ENCODE data around the gene TAF8.
A peak's percentile ranks its signal among the peaks of the same experiment; 100 is the strongest.
"Not testable (repeated sequence)": the region's sequence is repeated elsewhere in the genome, so short reads cannot be mapped to it uniquely, and the experiment has no call there.

The TAF8 gene

DNA sequence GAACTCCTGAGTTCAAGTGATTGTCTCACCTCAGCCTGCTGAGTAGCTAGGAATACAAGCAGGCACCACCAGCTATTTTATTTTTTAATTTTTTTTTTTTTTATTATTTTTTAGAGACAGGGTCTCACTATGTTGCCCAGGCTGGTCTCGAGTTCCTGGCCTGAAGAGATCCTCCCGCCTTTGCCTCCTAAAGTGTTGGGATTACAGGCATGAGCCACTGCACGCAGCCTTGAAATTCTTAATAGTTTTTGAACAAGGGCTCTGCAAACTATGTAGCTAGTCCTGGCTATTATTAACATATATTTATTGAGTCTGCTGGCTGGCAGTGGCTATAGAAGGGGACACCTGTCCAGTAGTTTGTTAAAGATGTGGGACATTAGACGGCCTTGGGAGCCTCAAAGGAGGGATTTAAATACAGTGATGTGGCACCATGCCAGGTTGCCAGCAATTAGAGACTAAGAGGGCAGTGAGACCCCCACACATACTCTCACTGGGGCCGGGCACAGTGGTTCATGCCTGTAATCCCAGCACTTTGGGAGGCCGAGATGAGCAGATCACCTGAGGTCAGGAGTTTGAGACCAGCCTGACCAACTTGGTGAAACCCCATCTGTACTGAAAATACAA is 21.1 kb upstream of the TAF8 start:
- no peak for DNase-seq (ENCODE audit: low spot score)

DNA sequence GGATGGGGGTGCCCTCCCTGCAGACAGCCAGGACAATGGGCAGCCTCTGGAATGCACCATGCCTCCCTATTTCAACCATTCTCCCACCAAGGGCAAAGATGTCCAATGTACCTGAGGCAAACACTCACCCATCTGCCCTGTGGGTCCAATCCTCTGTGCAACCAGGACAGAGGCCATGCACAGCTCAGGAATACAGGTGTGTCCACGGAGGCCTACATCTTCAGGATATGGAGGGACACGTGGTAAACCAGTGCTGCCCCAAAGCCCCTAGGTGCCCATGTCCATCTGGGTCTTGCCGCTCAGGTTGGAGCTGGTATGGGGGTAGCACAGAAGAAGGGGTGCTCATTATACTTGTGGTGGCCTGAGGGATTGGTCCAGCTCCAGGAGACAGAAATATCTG is 20.4 kb upstream of the TAF8 start:
- DNase-seq (ENCODE audit: low spot score) = no peak

DNA sequence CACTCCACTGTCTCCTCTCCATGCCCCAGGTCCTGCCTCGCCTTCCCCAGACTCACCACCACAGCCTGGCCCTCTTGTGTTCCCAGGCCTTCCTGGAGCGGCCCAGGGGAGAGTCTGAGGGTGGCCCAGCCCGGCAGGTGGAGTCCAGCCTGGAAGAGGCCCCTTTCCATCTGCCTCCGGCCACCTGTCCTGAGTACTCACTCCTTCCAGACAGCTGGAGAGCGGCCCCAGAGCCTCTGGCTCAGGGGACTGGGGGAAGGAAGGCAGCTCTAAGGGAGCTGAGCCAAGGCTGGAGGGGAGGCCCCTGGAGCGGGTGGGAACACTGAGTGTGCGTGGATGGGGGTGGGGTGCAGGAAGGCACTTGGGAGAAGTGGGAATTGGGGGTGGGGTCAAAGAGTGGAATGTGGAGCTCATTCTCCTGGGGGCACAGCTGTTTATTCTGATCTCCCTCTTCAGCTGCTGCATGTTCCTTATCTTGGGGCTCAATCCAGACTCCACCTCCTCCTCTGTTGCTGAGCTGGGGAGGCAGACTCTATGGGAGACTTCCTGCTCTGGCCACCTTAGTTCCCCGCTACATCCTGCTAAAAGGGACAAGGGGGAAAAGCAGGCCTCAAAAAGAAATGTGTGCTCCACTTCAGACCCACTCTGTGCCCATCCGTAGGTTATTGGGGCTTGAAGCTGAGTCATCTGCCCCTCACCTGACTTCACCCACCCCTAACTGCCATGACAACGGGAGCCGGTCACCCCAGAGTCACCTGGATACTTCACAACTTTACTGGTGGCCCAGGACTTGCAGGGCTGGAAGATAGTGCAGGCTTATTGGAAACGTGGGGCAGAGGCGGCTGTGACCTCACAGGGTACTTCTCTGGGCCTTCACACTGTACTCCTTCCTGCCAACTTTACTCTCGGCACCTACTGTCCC is 19.5 kb upstream of the TAF8 start:
- peak; percentile 85 for DNase-seq (ENCODE audit: low spot score)

DNA sequence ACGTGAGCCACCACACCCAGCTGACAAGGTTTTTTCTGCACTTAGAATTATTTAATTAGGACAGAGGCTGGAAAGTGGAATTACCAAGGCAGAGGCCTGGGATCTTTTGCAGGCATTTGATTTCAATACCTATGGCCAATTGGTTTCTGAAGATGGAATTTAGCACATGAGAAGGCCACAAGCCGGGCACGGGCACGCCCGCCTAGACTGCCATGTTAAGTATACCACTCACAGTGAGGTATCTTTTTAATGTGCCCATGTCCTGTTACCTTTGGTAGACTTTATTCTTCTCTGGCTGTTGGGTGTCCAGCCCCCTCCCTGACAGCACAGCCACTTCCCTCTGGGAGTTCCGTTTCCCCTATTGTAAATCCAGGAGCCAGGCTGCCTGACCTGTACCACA is 18.0 kb upstream of the TAF8 start:
- DNase-seq (ENCODE audit: low spot score) = no peak

DNA sequence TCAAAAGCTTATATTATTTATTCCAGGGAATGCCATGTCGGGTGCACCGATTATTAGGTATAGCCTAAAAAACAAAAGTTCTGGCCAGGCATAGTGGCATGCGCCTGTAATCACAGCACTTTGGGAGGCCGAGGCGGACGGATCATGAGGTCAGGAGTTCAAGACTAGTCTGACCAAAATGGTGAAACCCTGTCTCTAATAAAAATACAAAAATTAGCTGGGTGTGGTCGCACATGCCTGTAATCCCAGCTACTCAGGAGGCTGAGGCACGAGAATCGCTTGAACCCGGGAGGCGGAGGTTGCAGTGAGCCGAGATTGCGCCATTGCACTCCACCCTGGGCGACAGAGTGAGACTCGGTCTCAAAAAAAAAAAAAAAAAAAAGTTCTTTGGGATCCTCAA is 12.7 kb upstream of the TAF8 start:
- DNase-seq (ENCODE audit: low spot score) = not testable (repeated sequence)

- no peak for DNase-seq (ENCODE audit: low spot score)
Measured at GRCh38 chr6:42038163-42038562, 12.2 kb upstream of the TAF8 start.

DNA sequence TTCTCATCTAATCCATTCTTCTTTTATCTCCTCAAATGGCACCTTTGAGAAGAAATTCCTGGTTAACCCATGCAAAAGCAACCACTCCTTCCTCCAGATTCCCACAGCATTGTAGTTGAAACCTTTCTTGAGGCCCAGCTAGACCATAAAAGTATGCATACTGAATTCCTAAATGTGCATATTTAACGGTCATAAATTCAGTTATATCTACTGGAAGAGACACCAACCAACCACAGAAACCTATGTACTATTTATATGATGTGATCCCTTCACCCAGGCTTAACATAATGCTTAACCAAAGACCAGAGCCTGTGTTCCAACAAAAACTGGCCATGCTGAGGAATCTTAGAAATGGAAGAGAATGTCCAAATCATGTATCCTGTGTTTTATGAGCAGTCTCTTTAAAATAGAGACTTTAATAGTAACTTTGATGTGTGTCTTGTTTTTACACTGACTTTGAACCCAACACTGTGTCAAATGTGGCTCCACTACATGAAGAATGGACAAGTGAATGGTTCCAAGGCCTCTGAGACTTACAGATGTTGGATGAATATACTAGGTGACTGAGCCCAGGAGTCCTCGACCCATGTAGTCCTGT is 11.4 kb upstream of the TAF8 start:
- no peak for DNase-seq (ENCODE audit: low spot score)

- DNase-seq (ENCODE audit: low spot score) = no peak
Measured at GRCh38 chr6:42040856-42041480, 9.4 kb upstream of the TAF8 start.

DNA sequence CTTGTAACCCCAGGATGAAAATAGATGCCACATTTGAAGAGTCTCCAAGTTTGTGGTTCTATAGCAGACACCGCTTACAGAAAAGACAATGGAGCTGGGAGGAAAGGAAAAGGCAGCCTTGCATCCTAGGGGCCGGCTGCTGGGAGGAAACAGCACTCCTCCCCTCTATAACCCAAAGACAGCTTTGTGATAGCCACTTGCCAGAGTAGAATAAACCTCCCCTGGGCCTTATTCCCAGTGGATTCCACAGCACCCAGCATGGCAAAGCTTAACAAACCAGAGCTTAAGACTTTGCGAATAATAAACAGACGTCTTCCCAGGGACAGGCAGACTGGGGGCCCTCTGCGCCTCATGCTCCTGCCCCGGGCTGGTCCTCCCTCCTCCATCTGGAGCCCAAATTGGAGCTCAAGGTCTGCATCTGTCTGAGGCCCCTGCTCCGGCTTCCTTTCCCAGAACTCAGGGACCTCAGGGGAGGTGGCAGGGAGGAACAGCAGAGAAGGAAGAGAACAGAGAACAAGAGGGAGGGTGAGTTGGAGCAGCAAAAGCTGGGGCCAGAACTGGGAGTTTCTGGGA is 8.8 kb upstream of the TAF8 start:
- DNase-seq (ENCODE audit: low spot score) = no peak

DNA sequence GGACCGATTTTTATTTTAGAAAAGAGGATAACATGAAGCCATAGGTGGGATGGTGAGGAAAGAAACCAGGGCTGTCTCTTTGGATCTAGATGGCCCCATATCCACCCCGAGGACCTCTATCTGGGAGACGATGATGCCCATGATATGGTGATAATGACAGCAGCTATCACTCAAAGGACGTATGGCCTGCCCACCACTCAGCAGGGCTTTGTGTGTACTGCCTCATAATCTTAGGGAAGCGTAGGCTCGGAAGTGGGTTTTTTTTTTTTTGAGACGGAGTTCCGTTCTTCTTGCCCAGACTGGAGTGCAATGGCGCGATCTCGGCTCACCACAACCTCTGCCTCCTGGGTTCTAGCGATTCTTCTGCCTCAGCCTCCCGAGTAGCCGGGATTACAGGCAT is 8.2 kb upstream of the TAF8 start:
- no peak for DNase-seq (ENCODE audit: low spot score)

DNA sequence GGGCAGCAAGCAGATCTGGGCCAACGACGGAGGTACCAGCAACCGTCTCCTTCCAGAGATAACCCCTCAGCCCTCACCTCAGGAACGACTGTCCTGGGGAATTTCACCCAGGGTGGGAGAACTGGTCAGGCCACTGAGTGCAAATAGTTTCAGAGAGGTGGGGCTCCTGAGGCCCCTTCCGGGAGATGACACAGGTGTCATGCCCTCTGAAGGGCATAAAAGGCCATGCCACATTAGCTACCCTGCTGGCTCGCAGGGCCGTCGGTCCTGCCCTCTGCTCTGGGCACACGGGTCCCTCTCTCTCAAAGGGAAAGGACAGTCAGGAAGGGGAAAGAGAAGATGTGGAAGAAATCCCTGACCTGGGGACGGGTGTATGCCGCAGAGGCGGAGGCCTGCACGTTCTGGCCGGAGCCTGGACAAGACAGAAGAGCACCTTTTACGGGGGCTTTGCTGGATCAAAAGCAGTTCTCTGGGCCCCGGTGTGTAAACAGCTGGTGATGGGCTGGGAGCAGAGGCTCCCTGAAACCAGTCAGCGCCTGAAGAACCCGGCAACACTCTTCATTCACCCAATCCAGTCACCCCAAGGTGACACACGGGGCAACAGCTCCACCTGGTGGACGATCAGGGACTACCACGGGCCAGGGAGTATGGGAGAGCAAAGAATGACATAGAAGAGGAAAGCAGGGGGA is 6.4 kb upstream of the TAF8 start:
- DNase-seq (ENCODE audit: low spot score) = peak; percentile 89

DNA sequence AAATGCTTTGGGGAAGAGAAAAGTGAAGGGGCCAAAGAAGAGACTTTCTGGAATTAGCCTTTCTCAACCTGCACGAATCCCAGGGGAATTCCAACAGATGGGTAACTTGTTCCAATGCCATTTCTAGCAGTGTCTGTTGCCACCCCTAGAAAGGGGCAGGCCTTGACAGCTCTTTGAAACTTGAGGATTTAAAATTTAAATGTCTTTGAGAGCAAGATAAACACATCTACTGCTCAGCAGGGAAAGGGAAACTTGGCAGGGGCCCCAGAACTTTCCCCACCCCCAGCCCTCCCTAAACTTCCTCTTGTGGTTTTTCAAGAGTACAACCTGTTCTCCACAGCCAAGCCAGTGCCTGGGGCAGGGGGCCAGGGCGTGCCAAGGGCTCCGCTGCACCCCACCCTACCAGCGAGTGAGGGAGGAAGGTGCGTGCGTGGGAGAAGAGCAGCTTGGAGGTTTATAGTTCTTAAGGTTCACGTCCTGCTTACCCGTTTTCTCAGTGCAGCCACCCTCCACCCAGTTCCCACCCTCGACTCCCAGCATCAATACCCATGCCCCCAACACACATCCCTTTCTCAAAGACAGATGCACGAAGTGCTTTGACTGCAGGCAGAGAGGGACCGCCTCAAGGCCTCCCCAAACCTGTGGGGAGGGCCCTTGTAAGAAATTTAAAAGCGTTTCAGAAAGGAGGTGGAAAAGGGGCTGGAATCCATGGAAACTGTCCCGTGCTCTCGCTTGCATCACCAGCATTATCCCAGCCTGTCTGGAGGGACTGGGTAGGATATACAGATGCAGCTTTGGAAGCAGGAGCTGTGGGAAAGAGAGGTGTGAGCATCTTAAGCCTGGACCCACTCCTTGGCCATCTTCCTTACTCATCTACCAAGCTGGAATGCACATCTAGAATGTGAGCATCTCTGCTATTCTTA is 4.5 kb upstream of the TAF8 start:
- peak; percentile 69 for DNase-seq (ENCODE audit: low spot score)

- DNase-seq (ENCODE audit: low spot score) = no peak
Measured at GRCh38 chr6:42046464-42047212, 3.7 kb upstream of the TAF8 start.

DNA sequence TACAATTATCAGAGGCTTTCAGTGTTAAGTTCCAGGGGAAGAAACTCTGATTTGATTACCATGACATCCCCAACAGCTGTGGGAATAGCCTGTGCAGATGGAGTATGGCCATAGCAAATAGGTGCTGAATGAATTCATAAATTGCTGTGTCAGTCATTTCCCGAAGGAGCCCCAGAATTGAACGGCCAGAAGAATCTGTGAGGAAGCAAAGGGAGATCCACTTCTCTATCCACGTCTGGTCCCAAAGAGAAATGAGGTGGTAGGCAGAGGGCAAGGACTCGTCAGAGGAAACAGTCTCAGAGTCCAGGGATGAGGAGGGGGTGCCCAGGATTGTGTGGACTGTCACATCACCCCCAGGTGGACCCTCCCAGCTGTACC is 3.1 kb upstream of the TAF8 start:
- DNase-seq (ENCODE audit: low spot score) = no peak

DNA sequence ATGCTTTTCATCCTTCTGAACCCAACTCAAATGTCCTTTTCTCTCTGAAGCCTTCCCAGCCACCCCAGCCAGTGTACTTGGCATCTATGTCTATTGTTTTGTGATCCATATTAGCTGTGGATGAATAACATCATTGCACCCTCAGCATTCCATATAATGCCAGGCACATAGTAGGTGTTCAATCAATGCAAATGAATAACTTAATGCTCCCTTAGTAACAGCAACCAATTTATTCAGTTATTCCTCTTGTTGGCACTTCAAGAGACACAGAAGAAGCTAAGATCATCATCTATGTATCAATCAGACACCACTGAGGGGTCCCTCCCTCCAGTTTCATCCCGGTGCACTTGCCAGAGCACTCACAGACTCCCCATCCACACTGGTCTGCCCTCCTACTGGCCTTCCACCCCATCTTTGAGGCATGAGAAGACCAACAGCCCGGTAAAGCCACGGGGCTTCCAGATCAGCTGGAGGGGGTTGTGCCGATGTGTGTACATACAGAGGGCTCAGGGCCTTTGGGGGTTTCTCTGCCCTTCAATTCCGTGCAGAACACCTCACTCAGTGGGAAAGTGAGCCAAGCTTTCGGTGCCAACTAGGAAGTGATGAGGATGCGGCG is 2.4 kb upstream of the TAF8 start:
- DNase-seq (ENCODE audit: low spot score) = no peak

GRCh38 chr6:42049116-42049809 is 1.1 kb upstream of the TAF8 start:
- no peak for DNase-seq (ENCODE audit: low spot score)

GRCh38 chr6:42049948-42050296 is 402 bp upstream of the TAF8 start:
- DNase-seq (ENCODE audit: low spot score) = no peak

DNA sequence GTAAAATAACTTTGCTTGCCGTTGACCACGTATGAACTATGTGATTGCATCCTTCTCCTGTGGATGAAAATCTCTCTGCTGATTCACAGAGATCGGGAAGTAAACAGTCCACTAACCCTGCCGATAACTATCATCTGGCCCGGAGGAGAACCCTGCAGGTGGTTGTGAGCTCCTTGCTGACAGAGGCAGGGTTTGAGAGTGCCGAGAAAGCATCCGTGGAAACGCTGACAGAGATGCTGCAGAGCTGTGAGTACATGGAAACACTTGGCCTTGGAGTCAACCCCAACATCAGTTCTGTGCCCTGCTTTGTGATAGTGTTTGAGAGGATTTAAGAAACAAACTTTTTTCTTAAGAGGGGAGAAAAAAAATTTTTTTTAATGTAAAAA is 937 bp downstream of the TAF8 start:
- DNase-seq (ENCODE audit: low spot score) = no peak

DNA sequence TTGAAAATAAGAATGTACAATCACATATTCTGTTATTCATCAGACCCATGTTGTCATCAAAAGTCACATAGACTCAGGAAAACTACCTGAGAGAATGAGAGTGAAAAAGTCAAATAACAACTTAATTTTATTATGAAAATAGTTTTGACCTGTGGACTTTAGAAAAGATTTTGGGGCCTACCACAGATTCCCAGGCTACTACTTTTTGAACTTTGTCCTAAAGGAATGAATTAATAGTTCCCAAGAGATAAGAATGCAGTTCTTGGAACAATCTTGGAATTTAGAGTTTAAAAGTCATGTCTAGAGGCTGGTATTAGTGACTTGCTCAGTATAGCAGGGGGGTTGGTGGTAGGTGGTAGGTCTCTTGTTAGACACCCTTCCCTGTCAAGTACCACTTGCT is 3.3 kb downstream of the TAF8 start:
- DNase-seq (ENCODE audit: low spot score) = no peak

All from hematopoietic multipotent progenitor cell treated with erythropoietin and hydrocortisone succinate and interleukin-3 and kit ligand, for 15 days (in vitro differentiated cells).